Left lung (tissue), 10 donors: ENCODE data around the gene TMEM212. TPM values are rescaled to one million over a fixed set of nuclear protein-coding genes. Genes with fewer than 3 reads are reported as not detected.
A peak's percentile ranks its signal among the peaks of the same experiment; 100 is the strongest.
"Not testable (repeated sequence)": the region's sequence is repeated elsewhere in the genome, so short reads cannot be mapped to it uniquely, and the experiment has no call there.

Experiments
- ATAC-seq: fragments of 200-7000 bp; cut with Tn5 transposase; one replicate; pipeline ENCODE4 v1.9.1; 2020; ENCODE audit warnings: moderate library complexity
- DNase-seq, 4 donors: peaks; one replicate each; pipeline ENCODE4 v3.0.0-alpha.2; 2013 to 2020
- H3K27ac ChIP-seq, 2 donors: fragments of 200-600 bp; sonication (generic) in 1 of 2; one replicate each; pipeline versions ENCODE4 v1.5.0 to v1.8.0; 2020 to 2021
- H3K27me3 ChIP-seq, 2 donors: fragments of 200-600 bp; sonication (generic) in 1 of 2; one replicate each; pipeline versions ENCODE4 v1.5.0 to v1.8.0; 2020 to 2021
- H3K36me3 ChIP-seq, 2 donors: fragments of 200-600 bp; sonication (generic) in 1 of 2; one replicate each; pipeline versions ENCODE4 v1.5.0 to v1.8.0; 2020 to 2021
- H3K4me1 ChIP-seq, 2 donors: fragments of 200-600 bp; one replicate each; pipeline ENCODE4 v1.8.0; 2021
- H3K4me3 ChIP-seq, 2 donors: fragments of 200-600 bp; sonication (generic) in 1 of 2; one replicate each; pipeline versions ENCODE4 v1.5.0 to v1.8.0; 2020 to 2021; ENCODE audit warnings: mild to moderate bottlenecking in 1 of 2
- H3K9me3 ChIP-seq, 2 donors: fragments of 200-600 bp; sonication (generic) in 1 of 2; one replicate each; pipeline versions ENCODE4 v1.5.0 to v1.8.0; 2020 to 2021
- intact Hi-C, 2 donors: fragments of 100-400 bp; cut with DNase I; formaldehyde crosslinking; loops; one replicate each; pipeline versions ENCODE4 v1.11.2 to v1.14.2; 2022
- polyA plus RNA-seq, 6 donors: library from polyadenylated mRNA; unstranded; fragments of 120-200 nt; gene quantifications; one replicate each; pipeline ENCODE4 v1.2.1, GENCODE V29; 2013; ENCODE audit not compliant: insufficient read length in 6 of 6
- total RNA-seq, 2 donors: library from RNA; stranded (reverse); fragmentation: NEBNext Ultra II Directional; extraction: Animal tissue kit (Norgen Biotek cat#: 25700); gene quantifications; one replicate each; pipeline ENCODE4 v1.2.1, GENCODE V29; 2021
- TF ChIP-seq, protein P1 (sequence below), 2 donors: fragments of 200-600 bp; sonication (generic) in 1 of 2; IDR thresholded peaks; one replicate each; pipeline versions ENCODE4 v1.5.0 to v1.8.0; 2021; ENCODE audit warnings: antibody characterized with exemption in 2 of 2
- donor health status: DM: no; HTN: yes; CAD: no.
- donor health status: DM: no; HTN: no; CAD: no.

The TMEM212 gene
- total and polyA plus RNA-seq, 8 donors, result 0.50 to 6.2 (median 3.2) TPM; not detected in 1

- Histone ChIP-seq H3K27me3 (no peaks in the 10 kb centered on the region), H3K27ac (no peak overlapping the region), H3K4me3 (no peak overlapping the region), H3K4me1 (no peaks in the 10 kb centered on the region), H3K36me3 (no peaks in the 10 kb centered on the region), H3K9me3 (peaks cover 0 to 4% of the 10 kb centered on the region in 2 donors)
- ATAC-seq (no peak), DNase-seq (peak in 2 of 4 donors; percentile 3 to 10)
- TF ChIP-seq, protein P1, sequence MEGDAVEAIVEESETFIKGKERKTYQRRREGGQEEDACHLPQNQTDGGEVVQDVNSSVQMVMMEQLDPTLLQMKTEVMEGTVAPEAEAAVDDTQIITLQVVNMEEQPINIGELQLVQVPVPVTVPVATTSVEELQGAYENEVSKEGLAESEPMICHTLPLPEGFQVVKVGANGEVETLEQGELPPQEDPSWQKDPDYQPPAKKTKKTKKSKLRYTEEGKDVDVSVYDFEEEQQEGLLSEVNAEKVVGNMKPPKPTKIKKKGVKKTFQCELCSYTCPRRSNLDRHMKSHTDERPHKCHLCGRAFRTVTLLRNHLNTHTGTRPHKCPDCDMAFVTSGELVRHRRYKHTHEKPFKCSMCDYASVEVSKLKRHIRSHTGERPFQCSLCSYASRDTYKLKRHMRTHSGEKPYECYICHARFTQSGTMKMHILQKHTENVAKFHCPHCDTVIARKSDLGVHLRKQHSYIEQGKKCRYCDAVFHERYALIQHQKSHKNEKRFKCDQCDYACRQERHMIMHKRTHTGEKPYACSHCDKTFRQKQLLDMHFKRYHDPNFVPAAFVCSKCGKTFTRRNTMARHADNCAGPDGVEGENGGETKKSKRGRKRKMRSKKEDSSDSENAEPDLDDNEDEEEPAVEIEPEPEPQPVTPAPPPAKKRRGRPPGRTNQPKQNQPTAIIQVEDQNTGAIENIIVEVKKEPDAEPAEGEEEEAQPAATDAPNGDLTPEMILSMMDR (IDR thresholded peaks at IDR 0.05), result no peak
- intact Hi-C loops, result no loop called here
These were observed 61.7 kb downstream of the TMEM212 start for GRCh38 chr3:171904829-171905228.

DNA sequence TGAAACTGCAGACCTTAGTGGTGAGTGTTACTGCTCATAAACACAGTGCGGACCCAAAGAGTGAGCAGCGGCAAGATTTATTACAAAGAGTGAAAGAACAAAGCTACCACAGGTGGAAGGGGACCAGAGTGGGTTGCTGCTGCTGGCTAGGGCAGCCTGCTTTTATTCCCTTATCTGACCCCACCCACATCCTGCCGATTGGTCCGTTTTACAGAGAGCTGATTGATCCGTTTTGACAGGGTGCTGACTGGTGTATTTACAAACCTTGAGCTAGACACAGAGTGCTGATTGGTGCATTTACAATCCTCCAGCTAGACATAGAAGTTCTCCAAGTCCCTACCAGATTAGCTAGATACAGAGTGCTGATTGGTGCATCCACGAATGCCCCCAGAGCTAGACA, 63.4 kb downstream of the TMEM212 start:
- H3K9me3 ChIP-seq, H3K36me3 ChIP-seq, intact Hi-C loops, H3K27ac ChIP-seq, H3K4me3 ChIP-seq, ATAC-seq, H3K4me1 ChIP-seq, DNase-seq, H3K27me3 ChIP-seq: not testable (repeated sequence)

- ATAC-seq (no peak), DNase-seq (peak in 1 of 4 donors; percentile 71)
- Histone ChIP-seq H3K27ac (no peak overlapping the region), H3K36me3 (no peaks in the 10 kb centered on the region), H3K27me3 (no peaks in the 10 kb centered on the region), H3K4me1 (no peaks in the 10 kb centered on the region), H3K4me3 (no peak overlapping the region), H3K9me3 (peaks cover 0 to 4% of the 10 kb centered on the region in 2 donors)
- intact Hi-C loops, result no loop called here
- TF ChIP-seq, protein P1 (IDR thresholded peaks at IDR 0.05), result no peak
These were observed 64.0 kb downstream of the TMEM212 start for GRCh38 chr3:171906951-171907676.

- H3K4me3 ChIP-seq, result no peak overlapping the region
- no peak overlapping the region for H3K27ac ChIP-seq
- no peaks in the 10 kb centered on the region for H3K27me3 ChIP-seq
- no peak for ATAC-seq
- no peaks in the 10 kb centered on the region for H3K4me1 ChIP-seq
- DNase-seq, result no peak
- peaks cover 0 to 4% of the 10 kb centered on the region in 2 donors for H3K9me3 ChIP-seq
- intact Hi-C loops, result no loop called here
- TF ChIP-seq, protein P1 (IDR thresholded peaks at IDR 0.05), result no peak
- no peaks in the 10 kb centered on the region for H3K36me3 ChIP-seq
These were observed 64.6 kb downstream of the TMEM212 start for GRCh38 chr3:171907761-171908160.

DNA sequence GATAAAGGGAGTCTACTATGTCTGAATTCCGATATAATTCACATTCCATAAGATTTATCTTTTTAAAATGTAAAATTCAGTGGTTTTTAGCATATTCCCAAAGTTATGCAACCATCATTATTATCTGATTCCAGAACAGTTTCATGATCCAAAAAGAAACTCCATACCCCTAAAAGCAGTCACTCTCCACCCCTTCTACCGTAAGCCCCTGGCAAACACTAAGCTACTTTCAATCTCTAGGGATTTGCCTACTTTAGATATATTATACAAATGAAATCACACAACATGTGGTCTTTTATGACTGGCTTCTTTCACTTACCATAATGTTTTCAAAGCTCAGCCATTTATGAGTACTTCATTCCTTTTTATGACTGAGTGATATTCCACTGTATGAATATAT, 65.6 kb downstream of the TMEM212 start:
- intact Hi-C loops, result no loop called here
- TF ChIP-seq, protein P1 (IDR thresholded peaks at IDR 0.05), result no peak
- DNase-seq, result no peak
- Histone ChIP-seq H3K9me3 (peaks cover 0 to 4% of the 10 kb centered on the region in 2 donors), H3K27ac (no peak overlapping the region), H3K27me3 (no peaks in the 10 kb centered on the region), H3K36me3 (no peaks in the 10 kb centered on the region), H3K4me1 (no peaks in the 10 kb centered on the region), H3K4me3 (no peak overlapping the region)
- no peak for ATAC-seq

Other genes with a start within 250 kb of the TMEM212 start
- 10 to 100 TPM; 18.5 to 18.7 TPM for gene PLD1, start 32.9 kb upstream of the TMEM212 start, total RNA-seq
- 1 to 10 TPM; 2.9 to 6.4 (median 4.9) TPM for gene PLD1, start 32.9 kb upstream of the TMEM212 start, polyA plus RNA-seq
- 100 to 1,000 TPM; 182 to 185 TPM for gene FNDC3B, start 196.2 kb downstream of the TMEM212 start, total RNA-seq
- 10 to 100 TPM; 35.2 to 46.3 (median 39.9) TPM for gene FNDC3B, start 196.2 kb downstream of the TMEM212 start, polyA plus RNA-seq